Myocyte (in vitro differentiated cells): ENCODE measurements around the gene GLI3. TPM values are rescaled to one million over a fixed set of nuclear protein-coding genes. Genes with fewer than 3 reads are reported as not detected.

Experiments
- DNase-seq: peaks from one replicate; pipeline ENCODE4 v3.0.0-alpha.2; 2012; ENCODE audit warnings: low read depth
- total RNA-seq: library from RNA; depleted of rRNA; stranded (reverse); fragments of >200 nt; gene quantifications from 2 replicates; pipeline ENCODE4 v1.2.3, GENCODE V29; 2014

The GLI3 gene
- total RNA-seq, 1 donor from 2014 or later: 3.7 TPM

DNA sequence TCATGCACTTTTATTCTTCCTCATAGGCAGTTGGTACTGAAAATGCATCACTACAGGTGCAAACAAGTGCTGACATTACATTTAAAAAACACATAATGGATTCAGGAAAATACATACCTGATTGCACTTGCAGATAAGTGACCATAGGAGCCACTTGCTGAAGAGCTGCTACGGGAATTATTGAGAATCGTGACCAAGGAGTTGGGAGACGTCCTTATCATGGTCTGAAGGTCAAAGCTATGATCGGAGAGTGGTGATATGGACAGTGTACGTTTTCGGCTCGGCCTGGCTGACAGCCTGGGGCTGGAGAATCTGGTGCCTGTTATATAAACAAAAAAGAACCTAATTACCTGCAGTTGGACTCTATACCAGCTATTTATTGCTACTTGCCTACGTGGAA, 197.1 kb downstream of the GLI3 start:
- DNase-seq: no peak

DNA sequence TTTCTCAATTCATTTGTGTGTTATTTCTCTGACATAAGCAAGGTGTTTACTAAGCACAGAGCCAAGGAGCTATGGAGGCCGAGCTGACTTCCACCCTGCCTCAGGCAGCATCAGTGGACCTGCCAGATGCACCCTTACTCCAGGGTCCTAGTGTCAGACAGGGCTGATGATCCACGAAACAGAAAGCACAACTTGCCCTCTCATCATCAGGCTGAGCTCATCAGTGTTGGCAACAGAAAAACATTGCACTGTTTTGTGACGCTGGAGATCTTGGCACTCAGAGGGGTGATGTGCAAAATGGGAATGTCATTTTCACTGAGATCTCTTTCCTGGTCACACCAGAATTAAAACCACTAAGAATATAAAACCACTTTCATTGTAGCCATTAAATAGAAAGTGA, 201.8 kb downstream of the GLI3 start:
- peak; percentile 3 for DNase-seq

DNA sequence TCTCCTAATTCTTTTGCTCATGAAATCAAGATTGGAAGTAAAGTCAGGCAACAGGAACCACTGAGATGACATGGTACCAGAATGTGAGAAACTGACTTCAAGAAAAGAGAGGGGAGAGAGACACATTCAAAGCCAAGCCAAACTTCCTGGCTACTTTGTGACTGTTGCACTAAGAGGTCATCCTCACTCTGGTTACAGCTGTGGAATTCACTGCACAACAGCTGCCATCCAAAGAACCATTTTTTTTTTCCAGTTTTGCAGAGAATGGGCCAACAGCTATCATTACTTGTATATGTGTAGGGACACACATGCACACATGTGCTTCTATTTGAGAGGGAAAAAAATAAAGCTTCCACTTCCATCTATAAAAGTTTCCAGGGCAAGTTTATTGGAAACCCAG, 203.5 kb downstream of the GLI3 start:
- DNase-seq: peak; percentile 5

DNA sequence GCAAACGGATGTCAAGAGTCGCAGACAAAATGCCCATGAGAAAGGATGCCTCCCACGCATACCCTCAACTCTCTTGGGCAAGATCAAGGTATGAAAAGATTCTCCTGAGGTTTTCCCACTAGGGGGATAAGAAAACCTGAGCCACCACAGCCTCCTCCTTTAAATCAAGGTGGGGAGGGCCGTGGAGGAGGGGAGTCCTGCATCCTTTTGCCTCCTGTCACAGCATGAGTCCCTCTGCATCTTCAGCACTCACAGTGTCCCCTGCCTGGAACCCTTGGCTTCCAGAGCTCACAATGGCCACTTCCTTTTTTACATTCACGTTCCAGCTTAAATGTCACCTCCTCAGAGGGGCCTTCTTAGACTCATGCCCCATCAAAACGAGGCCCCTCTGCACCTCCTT, 207.6 kb downstream of the GLI3 start:
- no peak for DNase-seq

DNA sequence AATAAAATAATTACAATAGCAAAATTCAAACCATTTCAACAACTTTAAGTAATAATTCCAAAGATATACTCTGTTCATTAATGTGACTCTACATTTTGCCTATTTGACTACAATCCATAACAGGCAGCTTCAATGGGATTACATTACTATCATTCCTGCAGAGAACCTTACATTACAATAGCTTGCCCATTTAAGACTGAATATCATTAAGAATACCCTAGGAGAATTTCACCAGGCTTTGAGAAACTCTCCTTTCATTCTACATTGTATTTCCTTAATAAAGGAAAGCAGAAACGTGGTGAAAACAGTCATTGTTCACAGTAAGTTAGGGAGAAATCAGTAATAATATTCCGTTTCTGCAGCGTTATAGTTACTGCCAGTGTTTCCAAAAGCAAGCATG, 209.5 kb downstream of the GLI3 start:
- DNase-seq: no peak

DNA sequence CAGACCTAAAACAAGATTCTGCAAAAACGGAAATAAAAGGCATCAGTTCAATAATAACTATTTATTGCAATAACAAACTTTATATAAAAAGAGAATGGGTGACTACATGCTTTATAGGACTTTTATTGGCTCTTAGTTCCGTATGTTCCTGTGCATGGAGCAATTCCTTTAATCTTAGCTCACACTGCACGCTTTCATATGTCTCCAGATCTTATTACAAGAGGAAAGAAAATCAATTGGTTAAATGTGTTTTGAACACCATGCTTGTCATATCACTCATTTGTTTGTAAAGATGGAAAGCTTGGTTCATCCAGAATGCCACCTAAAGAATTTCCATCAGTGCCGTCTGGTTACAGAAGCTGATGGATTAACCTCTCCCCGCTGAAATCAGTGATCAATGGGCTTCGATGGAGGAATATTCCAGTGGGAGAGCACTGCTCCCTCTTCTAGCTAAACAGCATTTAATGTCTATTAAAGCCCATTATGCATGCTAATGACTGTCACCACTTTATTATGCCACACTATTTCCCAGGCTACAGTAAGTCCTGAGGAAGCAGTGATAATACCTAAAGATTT, 210.3 kb downstream of the GLI3 start:
- DNase-seq: no peak

DNA sequence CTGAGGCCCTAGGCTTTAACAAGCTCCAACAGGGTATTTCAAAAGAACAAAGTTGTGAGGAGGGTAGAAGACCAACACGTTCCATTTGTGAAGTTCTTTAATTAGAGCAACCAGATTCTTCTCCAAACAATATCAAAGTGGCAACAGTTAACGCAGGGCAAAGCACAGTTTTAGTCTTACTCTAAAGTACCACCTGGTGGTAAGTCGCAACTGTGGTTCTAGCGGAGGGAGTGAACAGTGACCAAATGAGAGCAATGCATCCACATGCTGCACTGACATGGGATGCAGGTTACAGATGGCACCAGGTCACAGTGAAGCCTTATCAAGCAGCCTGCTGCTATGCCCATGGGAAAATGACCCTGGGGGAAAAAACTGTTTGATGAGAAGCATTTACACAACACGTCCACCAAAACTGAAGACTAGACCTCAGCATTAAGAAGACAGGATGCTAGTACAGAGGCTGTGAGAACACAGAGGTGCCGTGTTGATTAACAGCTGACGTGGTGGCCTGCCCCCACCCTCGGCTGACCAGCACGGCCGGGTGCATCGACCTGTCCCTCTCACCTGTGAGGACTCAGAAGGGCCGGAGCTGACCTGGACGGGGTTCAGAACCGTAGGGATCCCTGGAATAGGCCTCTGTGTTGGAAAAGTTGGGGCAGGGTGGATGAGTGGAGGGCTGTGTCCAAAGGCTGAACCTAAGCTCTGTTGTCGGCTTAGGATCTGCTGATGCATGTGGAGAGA, 211.2 kb downstream of the GLI3 start:
- DNase-seq: no peak

DNA sequence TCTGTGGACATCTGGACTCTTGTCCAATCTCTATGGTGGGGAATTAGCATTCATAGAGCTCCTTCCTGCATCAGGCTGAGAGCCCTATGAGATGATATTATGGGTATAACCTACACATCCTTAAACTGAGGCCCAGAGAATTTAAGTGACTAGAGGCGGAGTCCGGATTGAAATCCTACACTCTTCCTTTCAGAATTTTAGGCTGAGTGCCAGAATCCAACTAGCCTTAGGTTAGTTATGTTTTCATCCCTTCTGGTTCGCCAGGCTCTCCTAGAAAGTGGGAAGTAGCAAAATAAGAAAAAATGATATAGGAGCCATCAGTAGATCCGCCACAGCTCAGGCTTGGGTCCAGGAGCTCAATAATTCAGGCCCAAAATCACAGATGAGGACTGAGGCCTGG, 212.5 kb downstream of the GLI3 start:
- no peak for DNase-seq

DNA sequence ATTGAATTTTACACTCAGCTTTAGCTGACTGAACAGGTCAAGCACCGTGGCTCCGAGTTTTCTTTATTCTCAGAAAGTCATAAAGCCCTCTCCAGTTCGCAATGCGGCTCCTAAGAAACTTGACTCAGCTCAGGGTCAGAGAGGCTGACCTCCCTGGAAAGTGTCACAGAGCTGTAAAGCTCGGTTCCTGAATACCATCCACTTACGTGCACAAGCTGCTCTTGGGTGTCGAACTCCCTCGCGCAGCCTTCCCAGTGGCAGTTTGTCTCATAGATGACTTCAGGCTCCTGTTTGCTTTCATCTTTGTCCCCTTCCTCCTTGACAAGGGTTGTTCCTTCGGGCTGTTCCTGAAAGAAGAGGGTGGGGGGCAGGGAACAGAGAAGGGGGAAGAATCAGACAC, 213.7 kb downstream of the GLI3 start:
- no peak for DNase-seq

DNA sequence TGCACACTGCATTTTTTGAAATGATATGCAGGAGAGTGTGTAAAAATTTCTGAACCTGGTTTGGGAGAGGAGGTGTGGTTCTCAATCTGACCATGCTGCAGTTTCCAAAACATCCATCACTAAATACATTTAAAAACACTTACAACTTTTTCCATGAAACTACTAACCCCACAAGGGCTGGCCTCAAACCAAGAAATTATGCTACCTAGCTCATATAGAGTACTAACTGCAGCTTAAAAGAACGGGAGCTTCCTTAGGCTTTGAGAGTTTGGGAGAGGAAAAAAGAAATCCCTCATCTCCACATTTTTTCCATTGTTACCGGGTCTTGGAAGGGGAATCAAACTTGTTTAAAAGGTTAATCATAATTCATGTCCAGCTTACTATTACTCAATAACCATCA, 214.2 kb downstream of the GLI3 start:
- DNase-seq: no peak

DNA sequence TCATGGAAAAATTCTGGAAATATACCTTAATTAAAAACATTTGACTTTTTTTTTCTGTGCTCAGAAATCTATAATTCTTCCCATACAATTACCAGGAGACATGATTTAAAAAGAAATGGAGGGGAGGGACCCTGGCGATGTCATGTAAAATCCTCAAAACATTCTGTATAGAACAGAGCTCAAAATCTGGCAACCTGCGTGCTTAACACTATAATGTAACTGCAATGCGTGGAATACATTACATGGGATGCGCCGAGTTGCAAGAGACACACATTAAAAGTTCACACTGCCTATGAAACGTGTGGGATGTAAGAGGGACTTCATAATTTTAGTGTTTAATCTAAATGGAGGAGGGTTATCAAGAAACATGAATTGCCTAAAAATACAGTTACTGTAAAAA, 215.0 kb downstream of the GLI3 start:
- DNase-seq: no peak

DNA sequence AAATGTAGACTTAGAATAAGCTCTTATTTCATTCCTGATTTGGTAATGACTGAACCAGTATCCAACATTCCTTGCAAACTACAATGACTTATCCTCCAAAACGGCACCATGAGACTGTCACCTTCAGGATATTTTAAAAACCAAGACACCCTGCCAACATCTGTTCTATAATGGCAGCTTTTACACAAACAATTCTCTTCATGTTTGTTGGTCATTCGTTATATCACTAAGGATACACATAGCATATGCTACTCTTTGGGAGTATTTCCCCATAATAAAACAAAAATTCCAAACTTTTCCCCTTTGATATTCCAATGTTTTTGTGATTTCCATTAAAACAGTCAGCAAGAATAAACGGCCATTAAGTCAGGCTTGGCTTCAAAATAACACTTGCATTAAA, 215.4 kb downstream of the GLI3 start:
- DNase-seq: no peak

DNA sequence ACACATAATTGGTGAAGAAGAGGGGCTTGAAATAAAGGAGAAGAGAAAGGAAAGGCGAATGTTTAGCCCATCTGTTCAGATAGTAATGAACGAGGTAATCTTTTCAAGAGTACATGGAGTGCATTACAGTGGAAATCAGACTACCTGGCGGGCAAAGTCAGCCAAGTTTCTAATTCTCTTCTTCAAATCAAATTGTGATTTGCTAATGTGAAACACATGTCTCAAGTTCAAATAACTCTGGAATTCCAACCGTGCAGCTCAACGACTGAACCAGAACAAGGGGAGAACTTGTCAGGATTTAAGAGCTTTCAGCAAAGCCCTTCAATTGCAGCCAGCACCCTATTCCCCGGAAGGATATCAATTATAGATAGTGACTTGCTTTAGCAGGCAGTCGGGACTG, 216.9 kb downstream of the GLI3 start:
- DNase-seq: no peak

DNA sequence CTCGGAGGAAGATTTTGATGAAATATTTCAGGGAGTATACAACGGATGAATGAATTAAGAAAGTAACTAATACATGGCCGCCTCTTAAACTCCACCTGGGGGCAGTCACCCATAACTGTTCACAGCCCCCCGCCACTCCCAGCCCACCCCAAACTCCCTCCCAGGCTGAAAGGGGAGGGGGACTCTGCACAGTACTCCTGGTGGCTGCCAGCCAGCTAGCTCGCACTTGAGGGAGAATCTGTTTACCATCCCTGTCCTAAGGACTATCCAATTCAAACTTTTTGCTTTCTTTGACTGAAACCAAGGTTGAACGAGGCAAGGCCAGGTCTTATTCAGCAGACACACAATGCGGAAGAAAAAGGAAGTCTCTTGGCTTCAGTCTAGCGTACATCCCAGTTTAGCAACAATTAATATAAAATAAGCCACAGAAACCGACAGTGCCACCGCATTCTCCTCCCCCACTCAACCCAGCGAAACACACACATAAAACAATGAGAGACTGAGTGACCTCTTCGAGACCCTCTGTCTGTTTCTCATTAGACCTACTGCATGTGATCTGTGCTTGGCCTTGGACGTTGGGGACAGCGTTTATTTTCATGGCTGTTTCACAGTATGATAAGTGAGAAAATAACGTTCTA, 219.5 kb downstream of the GLI3 start:
- DNase-seq: no peak

DNA sequence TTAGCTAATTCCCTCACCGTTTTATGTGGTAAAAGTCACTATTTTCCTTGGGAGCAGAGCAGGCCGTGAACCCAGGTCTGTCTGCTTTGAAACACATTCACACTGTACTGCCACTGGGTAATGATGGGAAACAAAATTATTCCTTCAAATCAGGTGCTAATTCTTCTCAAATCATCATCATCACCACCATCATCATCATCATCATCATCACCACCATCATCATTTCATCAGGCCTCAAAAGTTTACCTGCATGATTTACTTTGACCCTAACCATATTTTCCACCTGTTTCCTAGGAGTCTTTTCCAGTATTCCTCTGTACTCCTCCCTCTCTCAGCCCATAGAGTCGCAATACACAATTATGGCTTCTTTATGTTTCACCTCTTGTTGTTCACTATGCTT, 220.5 kb downstream of the GLI3 start:
- no peak for DNase-seq

DNA sequence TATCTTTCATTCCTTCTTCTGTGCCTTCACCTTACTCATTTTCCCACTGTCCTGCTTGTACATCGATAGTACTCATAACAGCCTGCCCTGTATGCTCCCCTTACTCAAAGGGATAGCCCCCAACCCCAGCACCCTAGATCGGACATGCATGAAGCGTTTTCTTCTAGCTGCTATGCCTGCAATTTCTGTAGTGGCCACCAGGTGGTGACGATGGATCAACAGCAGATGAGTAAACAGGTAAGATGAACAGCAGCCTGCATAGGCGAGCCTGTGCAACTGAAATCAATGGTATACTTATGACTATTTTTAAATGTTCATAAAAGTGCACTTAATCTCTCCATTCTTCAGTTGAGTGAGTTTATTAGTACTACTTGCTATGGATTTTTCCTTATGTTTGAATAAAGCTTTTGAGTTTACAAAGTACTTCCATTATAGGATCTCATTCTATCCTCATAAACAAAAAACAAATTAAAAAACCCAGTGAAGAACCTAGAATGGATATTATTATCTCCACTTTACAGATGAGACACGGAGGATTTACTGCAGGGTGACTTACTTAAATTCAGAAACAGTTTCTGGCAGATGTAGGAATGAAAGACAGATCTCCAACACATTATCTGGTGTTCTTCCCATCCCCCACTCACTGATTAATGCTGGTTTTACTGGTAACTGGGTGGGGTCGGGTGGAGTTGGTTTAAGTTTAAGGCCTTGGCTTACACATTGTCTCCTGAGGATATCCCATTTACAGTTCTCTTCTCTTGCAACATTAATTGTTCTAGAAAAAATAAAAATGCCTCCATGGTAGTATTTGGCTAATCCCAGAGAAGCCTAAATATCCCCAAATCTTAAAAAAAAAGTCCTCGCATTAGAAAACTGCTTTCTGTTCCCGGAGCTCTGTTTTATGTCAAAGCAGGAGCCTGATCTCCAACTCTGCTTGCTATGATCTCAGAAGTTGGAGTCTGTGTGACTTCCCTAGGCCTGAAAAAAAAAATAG, 222.1 kb downstream of the GLI3 start:
- DNase-seq: peak; percentile 40

DNA sequence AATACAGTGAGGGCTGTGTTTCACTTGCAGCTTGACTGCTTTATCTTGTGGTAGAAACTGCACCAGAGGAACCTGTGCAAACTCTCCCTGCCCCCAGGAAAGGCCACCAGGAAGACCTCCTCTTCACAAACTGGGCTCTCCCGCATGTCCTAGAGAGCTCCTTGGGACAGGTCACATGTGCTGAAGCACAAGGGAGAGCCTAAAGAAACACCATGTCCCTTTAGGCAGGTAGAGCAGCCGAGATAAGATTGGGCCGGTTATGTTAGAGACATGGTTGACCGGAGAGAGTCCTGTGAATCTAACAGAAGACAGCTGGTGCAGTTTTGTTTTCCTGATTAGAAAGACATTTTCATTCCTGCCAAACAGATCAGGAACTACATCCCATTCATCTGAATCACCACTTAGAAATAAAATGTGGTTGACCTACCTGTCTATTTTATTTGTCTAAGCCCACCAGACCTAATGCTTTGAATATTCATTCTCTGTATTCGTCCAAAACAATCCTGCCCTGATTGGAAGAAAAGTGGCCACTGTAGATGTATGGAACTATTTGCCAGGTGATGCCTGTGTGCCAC, 224.1 kb downstream of the GLI3 start:
- DNase-seq: no peak

DNA sequence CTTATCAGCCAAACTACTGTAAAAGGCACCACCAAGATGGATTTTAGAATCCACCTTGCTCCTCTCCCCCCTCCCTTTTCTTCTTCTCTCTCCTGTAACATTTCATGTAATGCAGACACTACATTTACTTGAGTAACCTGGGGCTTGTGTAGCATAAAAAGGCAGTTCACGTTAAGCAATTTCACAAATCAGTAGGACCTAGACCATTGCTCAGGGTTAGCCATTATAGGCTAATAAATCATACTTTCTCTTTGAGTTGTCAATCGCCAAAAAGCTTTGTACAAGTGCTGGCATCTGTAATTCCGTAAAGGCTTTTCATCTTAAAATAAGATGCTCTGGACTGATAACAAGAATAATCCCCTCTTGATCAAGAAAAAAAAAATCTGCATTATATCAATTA, 224.7 kb downstream of the GLI3 start:
- no peak for DNase-seq

DNA sequence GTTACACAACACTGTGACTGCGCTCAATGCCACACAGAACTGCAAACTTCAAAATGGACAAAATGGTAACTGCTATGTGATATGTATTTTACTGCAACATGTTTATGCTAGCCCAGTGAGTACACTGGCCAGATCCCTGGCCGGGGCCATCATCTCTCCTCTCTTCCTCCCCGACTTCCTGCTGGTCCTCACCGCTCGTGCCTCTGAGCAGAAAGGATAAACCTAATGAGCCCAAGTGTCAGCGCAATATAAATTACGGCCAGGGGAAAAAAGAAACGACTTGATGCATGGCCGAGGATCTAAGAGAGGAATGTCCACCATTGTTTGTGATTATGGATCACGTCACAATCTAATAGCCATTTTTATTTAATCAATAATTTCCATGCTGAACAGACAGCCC, 225.2 kb downstream of the GLI3 start:
- no peak for DNase-seq

DNA sequence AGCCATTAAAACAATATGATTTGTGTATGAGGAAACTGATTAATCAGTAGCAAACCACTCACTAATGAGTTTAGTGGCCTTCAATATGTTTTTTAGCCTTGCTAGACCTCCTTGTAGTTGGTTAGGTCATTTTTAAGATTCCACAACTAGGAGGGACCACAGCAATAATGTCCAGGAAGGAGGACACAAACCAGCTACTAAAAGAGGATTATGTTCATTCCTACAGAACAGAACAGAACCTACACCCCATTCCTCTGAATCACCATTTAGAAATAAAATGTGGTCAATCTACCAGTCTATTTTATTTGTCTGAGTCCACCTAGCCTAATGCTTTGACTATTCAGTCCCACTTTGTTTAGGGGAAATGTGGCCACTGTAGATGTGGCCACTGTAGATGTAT, 226.3 kb downstream of the GLI3 start:
- no peak for DNase-seq

DNA sequence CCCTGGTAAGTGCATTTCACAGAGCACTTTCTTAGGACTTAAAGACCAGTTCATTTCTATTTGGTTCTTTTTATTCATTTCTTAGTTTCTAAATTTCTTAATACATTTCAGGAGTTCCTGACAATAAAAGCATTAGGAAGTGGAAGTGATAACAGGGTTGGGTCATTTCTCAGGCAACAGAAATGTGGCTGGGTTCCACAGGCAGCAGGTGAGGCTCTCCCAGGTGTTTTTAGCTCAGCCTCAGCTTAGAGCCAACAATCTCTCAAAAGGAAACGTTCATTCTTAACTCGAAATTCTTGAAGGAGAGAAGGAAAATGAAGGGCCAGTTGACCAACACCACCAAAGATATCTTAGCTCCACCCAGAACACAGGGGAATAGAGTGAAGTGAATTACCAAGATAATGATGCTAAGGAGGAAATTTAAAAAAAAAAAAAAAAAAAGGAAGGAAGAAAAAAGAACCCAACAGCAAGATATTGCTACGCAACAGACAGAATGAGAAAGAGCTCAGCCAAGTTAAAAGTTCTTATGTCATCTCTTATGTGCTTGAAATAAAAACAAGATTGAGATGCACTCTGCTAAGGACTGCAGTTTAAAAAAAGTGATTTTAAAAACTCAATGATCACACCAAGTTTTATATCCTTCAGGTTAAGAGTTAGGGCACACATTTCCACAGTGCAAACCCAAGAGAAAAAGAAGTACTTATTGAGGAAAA, 230.1 kb downstream of the GLI3 start:
- DNase-seq: no peak
